Measurements from ENCODE around the gene FEN1.

Gene FEN1

DNA sequence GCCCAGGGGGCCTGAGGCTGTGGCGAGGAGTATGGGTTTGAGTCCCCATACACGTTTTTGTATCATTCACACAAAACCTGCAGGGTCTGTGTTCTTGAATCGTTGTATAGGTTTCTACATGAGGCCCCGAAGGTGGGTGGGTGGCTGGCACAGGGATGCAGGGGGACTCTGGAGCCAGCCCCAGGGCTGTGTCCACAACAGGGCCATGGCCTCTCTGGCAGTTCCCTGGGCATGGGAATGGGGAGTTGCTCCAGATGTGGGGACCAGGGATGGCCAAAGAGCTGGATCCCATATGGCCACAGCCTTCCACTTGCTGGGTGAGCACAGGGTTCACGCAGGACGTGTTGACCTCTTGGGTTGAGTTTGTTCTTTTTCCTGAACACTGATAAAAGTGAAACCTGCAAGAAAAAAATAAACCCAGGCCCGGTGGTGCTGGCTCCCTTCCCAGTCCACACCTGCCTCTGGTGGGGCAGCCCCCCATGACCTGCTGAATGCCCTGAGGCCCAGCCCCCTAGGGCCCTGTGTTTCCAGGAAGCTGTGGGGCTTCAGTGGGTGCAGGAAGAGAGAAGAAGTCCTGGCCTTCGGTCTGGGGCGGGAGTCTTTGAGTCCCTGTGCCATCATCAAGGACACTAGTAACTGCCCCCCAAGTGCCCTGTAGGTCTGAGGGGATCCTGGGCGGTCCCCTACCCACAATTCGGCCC, 24.2 kb upstream of the FEN1 start:
- H3K36me3 ChIP-seq (ENCODE audit: control insufficient read depth, insufficient read depth, low read length), result no peaks in the 10 kb centered on the region
- no peaks in the 10 kb centered on the region for H3K9me3 ChIP-seq (ENCODE audit: control insufficient read depth, low read length)
- no peak overlapping the region for H3K27ac ChIP-seq (ENCODE audit: insufficient read depth, low read length, poor library complexity, severe bottlenecking)
- no peak for DNase-seq
- H3K27me3 ChIP-seq (replicated peaks; ENCODE audit: control insufficient read depth, insufficient read depth, low read length, poor library complexity, severe bottlenecking), result no peaks in the 10 kb centered on the region
- no peak overlapping the region for H3K4me3 ChIP-seq (ENCODE audit: insufficient read depth, low read depth, low read length, poor library complexity, severe bottlenecking)
- H3K4me1 ChIP-seq (ENCODE audit: control insufficient read depth, insufficient read depth, low read length, poor library complexity, severe bottlenecking), result peaks cover 11% of the 10 kb centered on the region

DNA sequence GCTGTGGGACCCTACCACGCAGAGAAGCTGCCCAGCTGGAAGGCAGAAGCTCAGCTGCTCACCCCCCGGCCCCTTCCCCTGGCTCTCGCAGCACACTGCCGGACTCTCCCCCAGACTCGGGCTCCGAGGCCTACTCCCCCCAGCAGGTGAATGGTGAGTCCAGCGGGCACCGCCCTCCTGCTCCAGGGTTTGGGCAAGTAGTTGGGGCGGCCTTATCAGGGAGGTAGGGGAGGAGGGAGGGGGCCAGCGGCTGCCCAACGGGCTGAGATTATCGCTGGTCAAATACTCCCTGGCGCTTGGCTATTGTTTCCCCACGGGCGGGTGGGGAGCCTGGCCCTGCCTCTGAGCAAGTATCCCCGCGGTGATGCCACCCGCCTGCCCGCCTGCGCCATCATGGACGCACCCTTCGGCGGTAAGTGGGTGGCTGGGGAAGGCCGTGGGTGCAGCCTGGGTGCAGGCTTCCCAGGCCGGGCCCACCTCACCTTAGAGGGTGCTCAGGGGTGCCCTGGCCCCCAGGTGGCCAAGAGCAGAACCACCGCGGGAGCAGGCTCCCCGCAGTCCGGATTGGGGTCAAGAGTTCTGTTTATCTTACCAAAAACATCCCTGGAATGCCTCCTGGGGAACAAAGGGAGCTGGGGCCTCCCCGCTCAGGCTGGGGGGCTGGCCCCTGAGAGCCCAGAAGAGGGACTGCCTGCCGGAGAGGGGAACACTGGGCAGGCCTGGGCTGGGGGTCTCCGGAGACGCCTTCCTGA, 23.4 kb upstream of the FEN1 start:
- no peak for DNase-seq
- Histone ChIP-seq H3K9me3 (ENCODE audit: control insufficient read depth, low read length) (no peaks in the 10 kb centered on the region), H3K27ac (ENCODE audit: insufficient read depth, low read length, poor library complexity, severe bottlenecking) (no peak overlapping the region), H3K4me1 (ENCODE audit: control insufficient read depth, insufficient read depth, low read length, poor library complexity, severe bottlenecking) (peaks cover 11% of the 10 kb centered on the region), H3K4me3 (ENCODE audit: insufficient read depth, low read depth, low read length, poor library complexity, severe bottlenecking) (no peak overlapping the region), H3K36me3 (ENCODE audit: control insufficient read depth, insufficient read depth, low read length) (no peaks in the 10 kb centered on the region), H3K27me3 (replicated peaks; ENCODE audit: control insufficient read depth, insufficient read depth, low read length, poor library complexity, severe bottlenecking) (no peaks in the 10 kb centered on the region)

- DNase-seq, result no peak
- Histone ChIP-seq H3K27ac (ENCODE audit: insufficient read depth, low read length, poor library complexity, severe bottlenecking) (no peak overlapping the region), H3K9me3 (ENCODE audit: control insufficient read depth, low read length) (no peaks in the 10 kb centered on the region), H3K27me3 (replicated peaks; ENCODE audit: control insufficient read depth, insufficient read depth, low read length, poor library complexity, severe bottlenecking) (no peaks in the 10 kb centered on the region), H3K36me3 (ENCODE audit: control insufficient read depth, insufficient read depth, low read length) (no peaks in the 10 kb centered on the region), H3K4me1 (ENCODE audit: control insufficient read depth, insufficient read depth, low read length, poor library complexity, severe bottlenecking) (peaks cover 11% of the 10 kb centered on the region), H3K4me3 (ENCODE audit: insufficient read depth, low read depth, low read length, poor library complexity, severe bottlenecking) (no peak overlapping the region)
Observed at GRCh38 chr11:61769946-61770683, 22.6 kb upstream of the FEN1 start.

- no peak overlapping the region for H3K27ac ChIP-seq (ENCODE audit: insufficient read depth, low read length, poor library complexity, severe bottlenecking)
Observed at GRCh38 chr11:61771195-61771894, 21.4 kb upstream of the FEN1 start.

DNA sequence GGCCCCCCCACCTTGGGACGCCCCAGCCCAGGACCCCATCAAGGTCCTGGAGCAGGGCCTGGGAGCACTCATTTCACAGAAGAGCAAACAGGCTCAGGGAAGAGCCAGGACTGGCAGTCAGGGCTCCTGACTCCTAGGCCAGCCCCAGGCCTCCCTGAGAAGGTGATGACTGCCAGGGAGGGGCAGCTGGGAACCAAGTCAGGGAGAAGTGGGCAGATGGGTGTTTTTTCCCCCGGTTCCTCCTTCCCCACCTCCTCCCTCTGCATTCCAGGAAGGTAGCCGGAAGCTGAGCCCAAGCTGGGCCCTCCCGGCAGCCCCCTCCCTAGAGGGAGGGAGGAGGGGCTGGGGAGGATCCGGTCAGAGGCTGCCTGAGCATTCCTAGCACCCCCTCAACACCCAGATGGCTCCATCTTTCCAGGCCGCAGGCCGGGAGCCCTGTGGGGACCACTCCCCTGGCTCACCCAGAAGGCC, 20.7 kb upstream of the FEN1 start:
- H3K9me3 ChIP-seq (ENCODE audit: control insufficient read depth, low read length), result no peaks in the 10 kb centered on the region
- no peak overlapping the region for H3K27ac ChIP-seq (ENCODE audit: insufficient read depth, low read length, poor library complexity, severe bottlenecking)
- no peaks in the 10 kb centered on the region for H3K27me3 ChIP-seq (replicated peaks; ENCODE audit: control insufficient read depth, insufficient read depth, low read length, poor library complexity, severe bottlenecking)
- H3K36me3 ChIP-seq (ENCODE audit: control insufficient read depth, insufficient read depth, low read length), result no peaks in the 10 kb centered on the region
- no peak for DNase-seq
- H3K4me3 ChIP-seq (ENCODE audit: insufficient read depth, low read depth, low read length, poor library complexity, severe bottlenecking), result no peak overlapping the region
- peaks cover 15% of the 10 kb centered on the region for H3K4me1 ChIP-seq (ENCODE audit: control insufficient read depth, insufficient read depth, low read length, poor library complexity, severe bottlenecking)

More at GRCh38 chr11:61771195-61771894, 21.4 kb upstream of the FEN1 start:
- Histone ChIP-seq H3K4me1 (ENCODE audit: control insufficient read depth, insufficient read depth, low read length, poor library complexity, severe bottlenecking) (peaks cover 11% of the 10 kb centered on the region), H3K36me3 (ENCODE audit: control insufficient read depth, insufficient read depth, low read length) (no peaks in the 10 kb centered on the region), H3K4me3 (ENCODE audit: insufficient read depth, low read depth, low read length, poor library complexity, severe bottlenecking) (no peak overlapping the region), H3K9me3 (ENCODE audit: control insufficient read depth, low read length) (no peaks in the 10 kb centered on the region), H3K27me3 (replicated peaks; ENCODE audit: control insufficient read depth, insufficient read depth, low read length, poor library complexity, severe bottlenecking) (no peaks in the 10 kb centered on the region)
- DNase-seq, result no peak

GRCh38 chr11:61773356-61773755, 19.4 kb upstream of the FEN1 start:
- no peaks in the 10 kb centered on the region for H3K27me3 ChIP-seq (replicated peaks; ENCODE audit: control insufficient read depth, insufficient read depth, low read length, poor library complexity, severe bottlenecking)

GRCh38 chr11:61773809-61774208, 18.9 kb upstream of the FEN1 start:
- Histone ChIP-seq H3K9me3 (ENCODE audit: control insufficient read depth, low read length) (no peaks in the 10 kb centered on the region), H3K27ac (ENCODE audit: insufficient read depth, low read length, poor library complexity, severe bottlenecking) (no peak overlapping the region), H3K27me3 (replicated peaks; ENCODE audit: control insufficient read depth, insufficient read depth, low read length, poor library complexity, severe bottlenecking) (no peaks in the 10 kb centered on the region), H3K4me1 (ENCODE audit: control insufficient read depth, insufficient read depth, low read length, poor library complexity, severe bottlenecking) (peaks cover 25% of the 10 kb centered on the region), H3K4me3 (ENCODE audit: insufficient read depth, low read depth, low read length, poor library complexity, severe bottlenecking) (no peak overlapping the region), H3K36me3 (ENCODE audit: control insufficient read depth, insufficient read depth, low read length) (no peaks in the 10 kb centered on the region)
- no peak for DNase-seq

More at GRCh38 chr11:61773356-61773755, 19.4 kb upstream of the FEN1 start:
- peaks cover 25% of the 10 kb centered on the region for H3K4me1 ChIP-seq (ENCODE audit: control insufficient read depth, insufficient read depth, low read length, poor library complexity, severe bottlenecking)
- no peak overlapping the region for H3K4me3 ChIP-seq (ENCODE audit: insufficient read depth, low read depth, low read length, poor library complexity, severe bottlenecking)
- no peaks in the 10 kb centered on the region for H3K36me3 ChIP-seq (ENCODE audit: control insufficient read depth, insufficient read depth, low read length)
- H3K27ac ChIP-seq (ENCODE audit: insufficient read depth, low read length, poor library complexity, severe bottlenecking), result no peak overlapping the region
- no peaks in the 10 kb centered on the region for H3K9me3 ChIP-seq (ENCODE audit: control insufficient read depth, low read length)
- DNase-seq, result no peak

GRCh38 chr11:61774411-61774810, 18.3 kb upstream of the FEN1 start:
- peaks cover 25% of the 10 kb centered on the region for H3K4me1 ChIP-seq (ENCODE audit: control insufficient read depth, insufficient read depth, low read length, poor library complexity, severe bottlenecking)
- no peak for DNase-seq
- H3K4me3 ChIP-seq (ENCODE audit: insufficient read depth, low read depth, low read length, poor library complexity, severe bottlenecking), result no peak overlapping the region
- H3K36me3 ChIP-seq (ENCODE audit: control insufficient read depth, insufficient read depth, low read length), result no peaks in the 10 kb centered on the region
- no peaks in the 10 kb centered on the region for H3K27me3 ChIP-seq (replicated peaks; ENCODE audit: control insufficient read depth, insufficient read depth, low read length, poor library complexity, severe bottlenecking)
- H3K9me3 ChIP-seq (ENCODE audit: control insufficient read depth, low read length), result no peaks in the 10 kb centered on the region
- no peak overlapping the region for H3K27ac ChIP-seq (ENCODE audit: insufficient read depth, low read length, poor library complexity, severe bottlenecking)

DNA sequence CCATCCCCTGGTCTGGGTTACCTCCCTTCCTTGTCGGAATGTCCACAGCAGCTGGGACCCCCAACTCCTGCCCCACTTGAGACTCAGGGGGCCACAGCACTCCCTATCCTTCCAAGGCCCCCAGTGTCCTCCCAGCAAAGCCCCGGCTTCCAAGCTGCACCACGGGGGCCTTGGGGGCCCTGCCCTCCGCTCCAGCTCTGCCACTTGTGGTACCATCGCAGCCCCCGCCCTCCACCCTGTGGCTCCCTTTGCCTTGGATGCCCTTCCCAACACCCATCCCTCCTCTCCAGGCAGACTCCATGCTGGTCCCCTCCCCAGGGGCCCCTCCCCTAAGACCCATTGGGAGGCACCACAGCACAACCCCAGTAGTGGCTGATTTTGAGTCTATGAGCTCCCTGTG, 17.6 kb upstream of the FEN1 start:
- Histone ChIP-seq H3K4me1 (ENCODE audit: control insufficient read depth, insufficient read depth, low read length, poor library complexity, severe bottlenecking) (peaks cover 25% of the 10 kb centered on the region), H3K4me3 (ENCODE audit: insufficient read depth, low read depth, low read length, poor library complexity, severe bottlenecking) (no peak overlapping the region), H3K9me3 (ENCODE audit: control insufficient read depth, low read length) (no peaks in the 10 kb centered on the region), H3K27me3 (replicated peaks; ENCODE audit: control insufficient read depth, insufficient read depth, low read length, poor library complexity, severe bottlenecking) (no peaks in the 10 kb centered on the region), H3K36me3 (ENCODE audit: control insufficient read depth, insufficient read depth, low read length) (no peaks in the 10 kb centered on the region), H3K27ac (ENCODE audit: insufficient read depth, low read length, poor library complexity, severe bottlenecking) (no peak overlapping the region)
- DNase-seq, result no peak

All from effector memory CD4-positive, alpha-beta T cell (primary cell).